ENCODE measurements around the gene CDK5R2.

DNA sequence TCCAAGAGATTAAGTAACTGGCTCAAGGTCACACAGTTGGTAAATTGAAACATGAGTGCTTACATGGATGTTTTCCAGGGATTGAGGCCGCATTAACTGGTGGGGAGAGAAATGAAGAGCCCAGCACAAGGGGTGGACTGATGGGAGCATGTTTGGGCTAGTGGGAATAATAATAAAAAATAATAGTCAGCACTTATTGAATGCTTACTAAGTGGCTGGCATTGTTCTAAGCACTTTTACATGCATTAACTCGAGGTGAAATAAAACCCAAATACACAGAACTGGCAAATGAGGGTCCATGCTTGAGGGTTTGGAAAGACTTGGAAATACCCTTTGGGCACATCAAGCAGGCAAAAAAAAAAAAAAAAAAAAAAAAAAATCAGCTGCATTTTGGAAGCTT lies 34.0 kb upstream of the CDK5R2 start:
- no peak for TF ChIP-seq EZH2 (IDR thresholded peaks at IDR 0.05; ENCODE audit: insufficient read depth, poor library complexity, severe bottlenecking)
- no peak for TF ChIP-seq EZH2phosphoT487 (IDR thresholded peaks at IDR 0.05; ENCODE audit: insufficient read depth, low read depth)

Measured in GM23248 (cell line).